ENCODE data around the gene VSTM1.

The VSTM1 gene

DNA sequence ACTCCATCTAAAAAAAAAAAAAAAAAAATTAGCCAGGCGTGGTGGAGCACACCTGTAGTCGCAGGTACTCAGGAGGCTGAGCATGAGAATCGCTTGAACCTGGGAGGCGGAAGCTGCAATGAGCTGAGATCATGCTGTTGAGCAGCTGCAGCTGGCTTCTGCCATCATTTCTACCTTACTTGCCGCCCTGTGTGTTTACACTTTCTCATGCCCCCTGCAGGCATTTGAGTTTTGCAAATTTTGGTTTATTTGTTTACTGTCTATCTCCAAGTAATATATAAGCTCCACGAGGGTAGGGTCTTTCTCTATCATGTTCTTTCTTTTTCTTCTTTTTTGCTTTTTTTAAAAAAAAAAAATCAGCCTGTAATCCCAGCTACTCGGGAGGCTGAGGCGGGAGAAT, 54.3 kb downstream of the VSTM1 start:
- DNase-seq, result no peak

DNA sequence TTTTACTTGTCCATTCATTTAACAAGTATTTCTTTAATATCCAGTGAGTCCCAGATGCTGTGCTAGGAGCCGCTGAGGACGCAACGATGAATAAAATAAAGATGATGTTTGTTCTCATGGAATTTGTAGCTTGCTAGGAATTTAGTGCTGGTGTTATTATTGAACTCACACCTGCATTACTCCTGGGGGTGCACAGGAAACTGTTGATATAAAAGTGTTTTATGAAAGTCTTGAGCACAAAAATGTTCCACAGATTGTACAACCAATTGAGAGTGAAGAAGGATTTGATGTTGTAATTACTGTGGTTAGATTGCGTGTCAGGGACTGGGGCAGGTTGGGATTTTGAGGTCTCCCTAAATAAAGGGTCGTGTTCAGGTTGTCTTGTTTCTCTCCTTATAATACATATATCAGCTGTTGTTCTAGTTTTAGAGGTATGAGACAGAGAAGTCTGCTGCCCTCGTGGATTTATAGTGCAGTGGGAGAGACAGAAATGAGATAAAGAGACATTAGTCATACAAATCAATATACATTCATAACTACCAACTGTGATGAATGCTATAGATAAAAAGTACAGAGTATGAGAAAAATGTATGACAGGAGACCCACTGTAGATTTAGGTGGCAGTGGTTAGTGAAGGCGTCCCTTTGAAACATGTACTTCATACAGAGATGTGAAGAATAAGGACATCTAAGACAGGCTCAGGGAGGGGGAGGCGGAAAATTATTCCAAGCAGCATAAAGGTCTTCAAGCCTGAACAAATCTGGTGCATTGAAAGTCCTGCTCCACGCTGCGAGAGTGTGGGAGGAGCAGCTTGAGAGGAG, 61.0 kb downstream of the VSTM1 start:
- no peak for DNase-seq

DNA sequence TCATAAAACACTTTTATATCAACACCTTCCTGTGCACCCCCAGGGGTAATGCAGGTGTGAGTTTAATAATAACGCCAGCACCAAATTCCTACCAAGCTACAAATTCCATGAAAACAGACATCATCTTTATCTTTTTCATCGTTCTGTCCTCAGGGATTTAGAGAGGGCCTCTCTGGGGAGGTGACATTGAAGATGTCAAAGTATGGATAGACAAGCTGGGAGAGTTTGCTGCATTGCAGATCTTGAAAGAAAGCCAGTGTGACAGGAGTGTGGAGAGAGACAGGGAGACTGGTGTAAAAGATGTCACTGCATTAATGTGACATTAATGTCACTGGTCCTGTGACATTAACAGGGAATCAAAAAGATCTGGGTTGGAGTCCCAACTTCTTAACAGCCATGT, 62.2 kb downstream of the VSTM1 start:
- DNase-seq, result no peak

DNA sequence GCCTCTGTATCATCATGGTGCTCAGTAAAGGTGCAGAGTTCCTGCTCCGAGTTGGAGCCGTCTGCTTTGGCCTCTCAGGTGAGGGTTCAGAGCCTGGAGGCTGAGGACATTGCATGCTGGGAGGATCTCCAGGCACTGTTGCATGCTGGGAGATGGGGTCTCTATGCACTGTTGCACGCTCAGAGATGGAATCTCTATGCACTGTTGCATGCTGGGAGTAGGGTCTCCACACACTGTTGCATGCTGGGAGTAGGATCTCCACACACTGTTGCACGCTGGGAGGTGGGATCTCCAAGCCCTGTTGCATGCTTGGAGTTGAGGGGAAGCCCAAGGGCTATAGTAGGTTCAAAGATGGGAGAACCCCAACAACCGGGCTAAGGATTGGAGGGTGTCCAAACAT, 64.0 kb downstream of the VSTM1 start:
- no peak for DNase-seq

DNA sequence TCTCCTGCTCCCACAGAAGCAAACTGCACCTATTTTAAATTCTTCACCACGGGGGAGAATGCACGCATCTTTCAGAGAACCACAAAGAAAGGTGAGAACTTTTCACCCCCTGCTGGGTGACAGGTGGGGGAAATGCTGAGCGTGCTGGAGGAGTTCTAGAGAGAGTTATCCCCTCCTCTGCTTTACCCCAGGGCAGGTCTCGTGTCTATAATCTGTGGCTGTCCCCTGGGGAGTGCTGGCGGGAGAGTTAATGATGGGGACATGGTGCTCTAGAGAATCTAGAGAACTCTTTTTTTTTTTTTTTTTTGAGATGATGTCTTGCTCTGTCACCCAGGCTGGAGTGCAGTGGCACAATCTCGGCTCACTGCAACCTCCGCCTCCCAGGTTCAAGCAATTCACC, 65.5 kb downstream of the VSTM1 start:
- DNase-seq, result no peak

DNA sequence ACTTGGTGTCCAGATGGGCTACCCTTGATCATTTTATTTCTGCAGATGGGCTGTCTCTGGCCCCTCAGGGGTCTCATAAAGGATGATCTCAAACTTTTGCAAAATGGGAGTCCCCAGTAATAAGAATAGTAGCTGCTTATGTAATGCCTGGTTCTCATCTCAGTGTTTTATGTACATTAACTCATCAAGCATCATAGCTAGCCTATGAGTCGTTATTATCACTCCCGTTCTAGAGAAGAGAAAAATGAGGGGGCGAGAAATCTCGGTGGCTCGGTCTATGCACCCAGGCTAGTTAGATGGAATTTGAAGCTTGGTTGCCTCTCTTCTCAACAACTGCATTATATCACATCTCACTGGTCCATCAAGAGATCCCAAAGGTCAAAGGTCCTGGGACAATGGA, 68.9 kb downstream of the VSTM1 start:
- no peak for DNase-seq

DNA sequence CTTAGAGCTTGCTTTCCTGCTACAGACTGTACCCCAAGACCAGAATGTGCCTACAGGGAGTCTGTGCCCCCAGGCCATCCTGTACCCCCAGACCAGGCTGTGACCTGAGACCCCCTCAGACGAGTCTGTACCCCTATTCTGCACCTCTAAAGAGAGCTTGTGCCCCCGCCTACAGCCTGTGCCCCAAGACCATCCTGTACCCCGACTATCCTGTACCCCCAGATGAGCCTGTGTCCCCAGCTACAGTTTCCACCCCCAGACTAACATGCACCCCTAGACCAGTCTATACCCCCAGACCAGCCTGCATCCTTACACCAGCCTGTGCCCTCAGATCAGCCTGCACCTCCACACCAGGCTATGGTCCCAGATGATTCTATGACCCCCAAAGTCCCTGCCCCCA, 70.2 kb downstream of the VSTM1 start:
- no peak for DNase-seq

DNA sequence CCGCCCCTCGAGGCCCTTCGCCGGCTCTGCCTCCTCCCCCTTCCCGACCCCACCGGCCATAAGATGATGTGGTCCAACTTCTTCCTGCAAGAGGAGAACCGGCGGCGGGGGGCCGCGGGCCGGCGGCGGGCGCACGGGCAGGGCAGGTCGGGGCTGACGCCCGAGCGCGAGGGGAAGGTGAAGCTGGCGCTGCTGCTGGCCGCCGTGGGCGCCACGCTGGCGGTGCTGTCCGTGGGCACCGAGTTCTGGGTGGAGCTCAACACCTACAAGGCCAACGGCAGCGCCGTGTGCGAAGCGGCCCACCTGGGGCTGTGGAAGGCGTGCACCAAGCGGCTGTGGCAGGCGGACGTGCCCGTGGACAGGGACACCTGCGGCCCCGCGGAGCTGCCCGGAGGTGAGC, 70.9 kb downstream of the VSTM1 start:
- no peak for DNase-seq

DNA sequence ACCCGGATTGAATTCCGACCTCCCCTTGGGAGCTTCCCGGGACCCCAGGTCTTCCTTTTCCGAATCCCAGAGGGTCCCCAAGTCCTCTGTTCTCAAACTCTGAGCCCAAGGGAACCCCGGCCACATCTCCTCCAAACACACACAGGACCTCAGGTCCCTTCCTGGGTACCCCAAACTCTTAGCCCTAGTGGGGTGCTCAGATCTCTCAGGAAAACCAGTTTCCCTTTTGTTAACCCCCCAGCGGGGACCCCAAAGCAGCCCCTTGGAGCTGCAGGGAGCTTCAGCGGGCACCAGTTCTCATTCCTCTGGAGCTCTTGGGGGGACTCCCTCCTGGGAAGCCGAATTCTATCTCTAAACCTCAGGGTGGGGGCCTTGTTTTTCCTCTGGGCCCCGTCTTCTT, 71.5 kb downstream of the VSTM1 start:
- no peak for DNase-seq

DNA sequence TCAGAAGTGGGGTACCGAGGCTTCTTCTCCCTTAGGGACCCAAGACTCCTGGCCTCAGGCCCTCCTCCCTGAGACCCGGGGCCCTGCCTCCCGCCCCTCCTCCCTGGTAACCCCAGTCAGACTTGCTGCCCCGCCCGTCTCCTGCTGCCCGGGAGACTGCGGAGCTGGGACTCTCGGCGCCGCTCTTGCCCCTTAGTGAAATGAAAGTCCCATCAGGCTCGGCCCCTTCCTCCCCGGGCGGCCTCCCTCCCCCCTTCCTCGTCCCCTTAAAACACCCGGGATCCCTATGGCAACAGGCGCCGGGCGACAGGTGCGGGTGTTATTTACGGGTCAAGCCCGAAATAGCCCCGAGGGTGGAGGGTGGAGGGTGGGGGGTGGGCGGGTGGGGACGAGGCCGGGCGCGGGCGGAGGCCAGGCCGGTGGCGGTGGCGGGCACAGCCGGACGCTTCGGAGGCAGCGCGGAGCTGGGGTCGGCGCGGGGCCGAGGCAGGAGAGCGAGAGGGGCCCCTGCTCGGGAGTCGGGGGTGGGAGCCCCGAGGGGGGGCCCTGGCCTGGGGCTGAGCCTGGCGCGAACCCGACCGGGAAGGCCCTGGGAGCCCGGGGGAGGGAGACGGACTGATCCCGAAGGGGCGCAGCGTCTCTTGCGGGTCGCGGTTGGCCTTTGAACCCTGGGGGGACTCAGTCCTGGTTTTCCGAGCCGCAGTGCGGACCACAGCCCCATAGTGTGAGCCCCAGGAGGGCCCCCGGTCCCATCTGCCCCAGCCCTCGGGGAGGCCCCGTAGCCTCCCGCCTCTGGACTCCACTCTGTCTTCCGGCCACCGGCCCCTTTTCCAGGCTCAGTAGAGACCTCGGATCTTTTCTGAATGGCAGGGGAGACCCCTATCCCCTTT, 72.2 kb downstream of the VSTM1 start, which contains the start of gene CACNG6:
TSS of gene CACNG6 (plus strand) at position 414 of the 890 bp plus-strand sequence. CDS start 1,241 bp downstream, outside the sequence.
- DNase-seq, result no peak
